Measurements from ENCODE around the gene UBL5. TPM values are rescaled to one million over a fixed set of nuclear protein-coding genes. Genes with fewer than 3 reads are reported as not detected.

UBL5 gene
- polyA plus RNA-seq, 1 donor, result 282 TPM

Other genes with a start within 250 kb of the UBL5 start
- 24.2 TPM for gene ZNF121, start 243.4 kb upstream of the UBL5 start, polyA plus RNA-seq
- gene ZNF561, start 206.7 kb upstream of the UBL5 start, polyA plus RNA-seq, result 39.6 TPM
- 16.5 TPM for gene ZNF562, start 152.8 kb upstream of the UBL5 start, polyA plus RNA-seq
- 17.3 TPM for gene ZNF846, start 59.2 kb upstream of the UBL5 start, polyA plus RNA-seq
- gene FBXL12, start 8.8 kb upstream of the UBL5 start, polyA plus RNA-seq, result 39.2 TPM
- gene PIN1, start 7.4 kb downstream of the UBL5 start, polyA plus RNA-seq, result 46.2 TPM
- 15.9 TPM for gene OLFM2, start 108.6 kb downstream of the UBL5 start, polyA plus RNA-seq
- gene COL5A3, start 182.6 kb downstream of the UBL5 start, polyA plus RNA-seq, result 5.6 TPM
- gene RDH8, start 185.6 kb downstream of the UBL5 start, polyA plus RNA-seq, result not detected

All from large intestine (tissue), 1 donor.